Measurements from ENCODE around the gene OPRM1.

- TF ChIP-seq CTCF (IDR thresholded peaks at IDR 0.05; ENCODE audit: low read depth, low read length) (no peak), EZH2phosphoT487 (IDR thresholded peaks at IDR 0.05; ENCODE audit: low read depth) (no peak)
Measured at GRCh38 chr6:154169193-154169847, 130.3 kb downstream of the OPRM1 start.

Data from OCI-LY3 (cell line).